GM21390 (cell line): ENCODE results near the gene PPP4R4.
"Not testable (repeated sequence)": the region's sequence is repeated elsewhere in the genome, so short reads cannot be mapped to it uniquely, and the experiment has no call there.

ENCODE experiments used
- ATAC-seq: cut with Tn5 transposase; IDR thresholded peaks from one replicate; pipeline ENCODE4 v1.9.1; 2021; ENCODE audit not compliant: unreplicated experiment

PPP4R4 gene

GRCh38 chr14:94143239-94143638 lies 30.9 kb upstream of the PPP4R4 start:
- ATAC-seq = no peak

GRCh38 chr14:94143711-94144110 lies 30.4 kb upstream of the PPP4R4 start:
- ATAC-seq = no peak

- no peak for ATAC-seq
Measured at GRCh38 chr14:94144765-94145164, 29.4 kb upstream of the PPP4R4 start.

GRCh38 chr14:94145902-94146527 lies 28.1 kb upstream of the PPP4R4 start:
- no peak for ATAC-seq

- ATAC-seq = no peak
Measured at GRCh38 chr14:94152676-94153075, 21.4 kb upstream of the PPP4R4 start.

- no peak for ATAC-seq
Measured at GRCh38 chr14:94153750-94154342, 20.3 kb upstream of the PPP4R4 start.

GRCh38 chr14:94156143-94156542 lies 18.0 kb upstream of the PPP4R4 start:
- ATAC-seq = not testable (repeated sequence)

GRCh38 chr14:94157197-94157596 lies 16.9 kb upstream of the PPP4R4 start:
- ATAC-seq = no peak

- ATAC-seq = no peak
Measured at GRCh38 chr14:94158239-94158883, 15.8 kb upstream of the PPP4R4 start.

GRCh38 chr14:94161058-94161457 lies 13.1 kb upstream of the PPP4R4 start:
- ATAC-seq = no peak

- no peak for ATAC-seq
Measured at GRCh38 chr14:94161981-94162380, 12.1 kb upstream of the PPP4R4 start.

GRCh38 chr14:94162466-94162865 lies 11.7 kb upstream of the PPP4R4 start:
- ATAC-seq = no peak

GRCh38 chr14:94163796-94164195 lies 10.3 kb upstream of the PPP4R4 start:
- ATAC-seq = no peak

GRCh38 chr14:94164685-94165431 lies 9.3 kb upstream of the PPP4R4 start:
- no peak for ATAC-seq

- ATAC-seq = no peak
Measured at GRCh38 chr14:94165744-94166143, 8.4 kb upstream of the PPP4R4 start.

- ATAC-seq = no peak
Measured at GRCh38 chr14:94170136-94170535, 4.0 kb upstream of the PPP4R4 start.

GRCh38 chr14:94171208-94171607 lies 2.9 kb upstream of the PPP4R4 start:
- no peak for ATAC-seq

GRCh38 chr14:94172545-94172944 lies 1.6 kb upstream of the PPP4R4 start:
- ATAC-seq = no peak

GRCh38 chr14:94173471-94173884 lies 644 bp upstream of the PPP4R4 start:
- peak; percentile 5 for ATAC-seq

- no peak for ATAC-seq
Measured at GRCh38 chr14:94174604-94175010, 485 bp downstream of the PPP4R4 start.

- no peak for ATAC-seq
Measured at GRCh38 chr14:94175011-94175745, 1.1 kb downstream of the PPP4R4 start.
